K562 (cell line): Measurements from ENCODE around the gene TFCP2. TPM values are rescaled to one million over a fixed set of nuclear protein-coding genes. Genes with fewer than 3 reads are reported as not detected.
A peak's percentile ranks its signal among the peaks of the same experiment; 100 is the strongest.

Experiments used
- BRD9 ChIP-seq: fragments of 450-650 bp; IDR thresholded peaks from 2 replicates; pipeline ENCODE4 v1.6.1; 2018; ENCODE audit warnings: low read depth; ENCODE audit not compliant: partially characterized antibody
- DDX20 ChIP-seq: fragments of 450-650 bp; IDR thresholded peaks from 2 replicates; pipeline ENCODE4 v1.6.1; 2016; ENCODE audit warnings: missing genetic modification characterization, low read depth, mild to moderate bottlenecking, missing compliant biosample characterization, moderate library complexity
- EP300 ChIP-seq: IDR thresholded peaks from 2 replicates; pipeline ENCODE4 v1.6.1; 2012; ENCODE audit warnings: low read length, improper control_type of control experiment
- JUND ChIP-seq, 2 experiments: IDR thresholded peaks; 2 replicates in 1 of 2; 3 replicates in 1 of 2; pipeline ENCODE4 v1.6.1; 2011; ENCODE audit warnings: borderline replicate concordance in 2 of 2, low read depth in 2 of 2, low read length in 2 of 2, improper control_type of control experiment in 1 of 2, missing biosample characterization in 1 of 2, missing genetic modification characterization in 1 of 2, missing genetic modification reagents in 1 of 2
- MAFG ChIP-seq: fragments of 450-650 bp; conservative IDR thresholded peaks from 2 replicates; pipeline ENCODE4 v1.6.1; 2016; ENCODE audit warnings: missing genetic modification characterization, missing compliant biosample characterization
- NCOA1 ChIP-seq: fragments of 450-650 bp; IDR thresholded peaks from 2 replicates; pipeline ENCODE4 v1.6.1; 2016; ENCODE audit warnings: low read depth
- NFRKB ChIP-seq: fragments of 450-650 bp; IDR thresholded peaks from 2 replicates; pipeline ENCODE4 v1.6.1; 2016; ENCODE audit warnings: low read depth
- PHB2 ChIP-seq: fragments of 450-650 bp; IDR thresholded peaks from 2 replicates; pipeline ENCODE4 v1.6.1; 2017; ENCODE audit warnings: low read depth
- PRPF4 ChIP-seq: fragments of 200-400 bp; formaldehyde crosslinking; IDR thresholded peaks from one replicate; pipeline ENCODE4 v1.6.1; 2017; ENCODE audit warnings: low read length, low read depth, mild to moderate bottlenecking; ENCODE audit not compliant: insufficient read depth, poor library complexity, severe bottlenecking
- SMAD2 ChIP-seq: fragments of 150-350 bp; IDR thresholded peaks from 2 replicates; pipeline ENCODE4 v1.6.1; 2014; ENCODE audit warnings: low read depth, mild to moderate bottlenecking, low read length
- WHSC1 ChIP-seq: IDR thresholded peaks from one replicate; pipeline ENCODE4 v1.6.1; 2012; ENCODE audit warnings: low read length, control low read depth, inconsistent platforms
- ZC3H11A ChIP-seq: IDR thresholded peaks from 2 replicates; pipeline ENCODE4 v1.6.1; 2012; ENCODE audit warnings: low read depth, low read length, improper control_type of control experiment
- ZNF143 ChIP-seq: sonication (generic); formaldehyde crosslinking; IDR thresholded peaks from 2 replicates; pipeline ENCODE4 v1.9.0; 2022; ENCODE audit warnings: mild to moderate bottlenecking, missing genetic modification reagents
- ZNF311 ChIP-seq: fragments of 250-450 bp; sonication (Bioruptor Pico); IDR thresholded peaks from 2 replicates; pipeline ENCODE4 v1.4.0; 2020; ENCODE audit warnings: mild to moderate bottlenecking, moderate library complexity
- ZNF444 ChIP-seq: fragments of 250-450 bp; sonication (Bioruptor Pico); IDR thresholded peaks from 2 replicates; pipeline ENCODE4 v1.4.0; 2020; ENCODE audit warnings: mild to moderate bottlenecking, moderate library complexity
- ZNF57 ChIP-seq: fragments of 450-650 bp; formaldehyde crosslinking; IDR thresholded peaks from 2 replicates; pipeline ENCODE4 v1.4.0; 2020; ENCODE audit warnings: mild to moderate bottlenecking, moderate library complexity
- ZNF695 ChIP-seq: fragments of 450-650 bp; formaldehyde crosslinking; IDR thresholded peaks from 2 replicates; pipeline ENCODE4 v1.4.0; 2020; ENCODE audit warnings: mild to moderate bottlenecking, moderate library complexity
- polyA plus RNA-seq, 8 experiments: library from polyadenylated mRNA; depleted of rRNA in 4 of 8; stranded (reverse) in 5 of 8; unstranded in 3 of 8; fragments of >200 nt; fragmentation: Nextera tagmentation in 2 of 8; fragmentation: Illumina TruSeq in 1 of 8; extraction: Ambion mirVana in 2 of 8; extraction: Trizol in 1 of 8; gene quantifications; 2 replicates each; pipeline versions ENCODE4 v1.2.1 to v1.2.3, GENCODE V29; 2011 to 2014; ENCODE audit warnings: inconsistent platforms in 1 of 8, missing spikeins in 1 of 8
- total RNA-seq, 7 experiments: library from RNA; depleted of rRNA in 6 of 7; stranded (reverse); fragments of >200 nt in 6 of 7; fragmentation: Illumina TruSeq in 2 of 7; extraction: Trizol in 2 of 7; gene quantifications; 2 replicates each; pipeline versions ENCODE4 v1.2.1 to v1.2.3, GENCODE V29; 2011 to 2021; ENCODE audit warnings: low replicate concordance in 1 of 7
- TF ChIP-seq, protein P1 (sequence below): fragments of 250-450 bp; sonication (Bioruptor Pico); IDR thresholded peaks from 2 replicates; pipeline ENCODE4 v1.4.0; 2020; ENCODE audit warnings: mild to moderate bottlenecking, moderate library complexity
- TF ChIP-seq, protein P2 (sequence below), 2 experiments: IDR thresholded peaks in 1 of 2; conservative IDR thresholded peaks in 1 of 2; 2 replicates each; pipeline ENCODE4 v1.6.1; 2016; ENCODE audit warnings: low read depth in 2 of 2, mild to moderate bottlenecking in 1 of 2, missing compliant biosample characterization in 1 of 2, missing genetic modification characterization in 1 of 2, moderate library complexity in 1 of 2
- TF ChIP-seq, protein P3 (sequence below): sonication (generic); formaldehyde crosslinking; IDR thresholded peaks from 2 replicates; pipeline ENCODE4 v1.8.0; 2022; ENCODE audit warnings: mild to moderate bottlenecking, low read depth, missing genetic modification reagents
- TF ChIP-seq, protein P4 (sequence below): fragments of 250-450 bp; sonication (Bioruptor Pico); IDR thresholded peaks from 2 replicates; pipeline ENCODE4 v1.5.0; 2020; ENCODE audit warnings: mild to moderate bottlenecking

The TFCP2 gene
- total and polyA plus RNA-seq, 9 of the 15 experiments (the other 6 are each of a cell fraction or from before 2014, with no cell fraction given), result 8.0 to 38.9 (median 19.3) TPM

DNA sequence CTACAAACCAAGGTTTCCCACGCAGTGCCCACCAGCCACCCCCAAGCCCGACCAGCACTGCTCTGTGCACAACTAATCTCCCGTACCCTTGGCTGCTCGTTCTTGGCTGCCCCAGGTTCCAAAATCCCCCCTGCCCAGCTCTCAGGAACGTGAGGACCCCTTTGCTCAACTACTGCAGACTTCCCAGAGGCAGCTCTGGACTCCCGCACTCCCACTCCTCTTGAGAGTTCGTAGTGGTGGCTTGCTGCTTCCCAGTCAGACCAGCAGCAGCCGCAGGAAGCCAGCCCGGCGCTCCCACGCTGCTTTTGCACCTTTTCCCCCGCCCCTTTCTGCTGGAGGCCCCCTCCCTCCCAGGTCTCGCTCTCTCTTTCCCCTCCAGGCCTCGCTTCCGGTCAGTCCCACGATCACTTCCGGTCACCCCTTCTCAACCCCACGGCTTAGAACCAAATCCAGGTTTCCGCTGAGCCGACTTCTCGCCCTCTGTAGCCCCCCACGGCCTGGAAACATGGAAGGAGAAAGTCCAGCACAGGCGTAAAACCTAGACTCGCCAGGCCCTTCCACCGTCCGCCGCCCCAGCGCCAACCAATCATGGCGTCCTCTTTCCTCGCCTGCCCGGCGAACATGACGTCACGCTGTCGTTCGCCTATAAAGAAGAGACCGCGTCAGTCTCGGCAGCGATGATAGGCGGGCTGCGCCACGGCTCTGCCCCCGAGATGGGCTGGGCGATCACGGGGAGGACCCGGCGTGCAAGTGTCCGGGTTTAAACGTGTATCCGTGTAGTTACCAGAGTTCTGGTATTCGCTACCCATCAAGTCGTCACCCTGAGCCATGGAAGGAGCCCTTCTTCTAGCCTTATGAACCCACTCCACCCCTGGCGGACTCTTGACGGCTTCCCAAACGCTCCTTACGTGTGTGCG is at the start of gene TFCP2 (continued):
- TF ChIP-seq NCOA1 (peak; percentile 94), ZC3H11A (no peak), NFRKB (peak; percentile 97), WHSC1 (no peak), EP300 (0 out of 2 replicates have a peak, but pooled peaks have one; percentile 3), PRPF4 (no peak), BRD9 (no peak), PHB2 (no peak), ZNF695 (CRISPR knock-in tag) (no peak), DDX20 (tag) (no peak), SMAD2 (no peak), ZNF444 (no peak), ZNF311 (no peak), ZNF57 (CRISPR knock-in tag) (no peak), MAFG (tag) (no peak), JUND (IDR thresholded peaks at IDR 0.05; ENCODE audit: borderline replicate concordance, low read depth, low read length) (peak; percentile 86), JUND (tag; IDR thresholded peaks at IDR 0.05; ENCODE audit: borderline replicate concordance, low read depth, low read length) (peak; percentile 68; the same call in 2 of the 3 replicates), ZNF143 (peak; percentile 16; the same call in 1 of the 2 replicates)
- TF ChIP-seq, protein P1, sequence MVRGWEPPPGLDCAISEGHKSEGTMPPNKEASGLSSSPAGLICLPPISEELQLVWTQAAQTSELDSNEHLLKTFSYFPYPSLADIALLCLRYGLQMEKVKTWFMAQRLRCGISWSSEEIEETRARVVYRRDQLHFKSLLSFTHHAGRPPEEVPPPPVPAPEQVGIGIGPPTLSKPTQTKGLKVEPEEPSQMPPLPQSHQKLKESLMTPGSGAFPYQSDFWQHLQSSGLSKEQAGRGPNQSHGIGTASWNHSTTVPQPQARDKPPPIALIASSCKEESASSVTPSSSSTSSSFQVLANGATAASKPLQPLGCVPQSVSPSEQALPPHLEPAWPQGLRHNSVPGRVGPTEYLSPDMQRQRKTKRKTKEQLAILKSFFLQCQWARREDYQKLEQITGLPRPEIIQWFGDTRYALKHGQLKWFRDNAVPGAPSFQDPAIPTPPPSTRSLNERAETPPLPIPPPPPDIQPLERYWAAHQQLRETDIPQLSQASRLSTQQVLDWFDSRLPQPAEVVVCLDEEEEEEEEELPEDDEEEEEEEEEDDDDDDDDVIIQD, result no peak
- TF ChIP-seq, protein P2, sequence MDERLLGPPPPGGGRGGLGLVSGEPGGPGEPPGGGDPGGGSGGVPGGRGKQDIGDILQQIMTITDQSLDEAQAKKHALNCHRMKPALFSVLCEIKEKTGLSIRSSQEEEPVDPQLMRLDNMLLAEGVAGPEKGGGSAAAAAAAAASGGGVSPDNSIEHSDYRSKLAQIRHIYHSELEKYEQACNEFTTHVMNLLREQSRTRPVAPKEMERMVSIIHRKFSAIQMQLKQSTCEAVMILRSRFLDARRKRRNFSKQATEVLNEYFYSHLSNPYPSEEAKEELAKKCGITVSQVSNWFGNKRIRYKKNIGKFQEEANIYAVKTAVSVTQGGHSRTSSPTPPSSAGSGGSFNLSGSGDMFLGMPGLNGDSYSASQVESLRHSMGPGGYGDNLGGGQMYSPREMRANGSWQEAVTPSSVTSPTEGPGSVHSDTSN (CRISPR knock-in tag; IDR thresholded peaks at IDR 0.05; ENCODE audit: low read depth), result peak; percentile 56
- TF ChIP-seq, protein P2 (tag; conservative IDR thresholded peaks at IDR 0.05; ENCODE audit: low read depth), result no peak
- TF ChIP-seq, protein P3, sequence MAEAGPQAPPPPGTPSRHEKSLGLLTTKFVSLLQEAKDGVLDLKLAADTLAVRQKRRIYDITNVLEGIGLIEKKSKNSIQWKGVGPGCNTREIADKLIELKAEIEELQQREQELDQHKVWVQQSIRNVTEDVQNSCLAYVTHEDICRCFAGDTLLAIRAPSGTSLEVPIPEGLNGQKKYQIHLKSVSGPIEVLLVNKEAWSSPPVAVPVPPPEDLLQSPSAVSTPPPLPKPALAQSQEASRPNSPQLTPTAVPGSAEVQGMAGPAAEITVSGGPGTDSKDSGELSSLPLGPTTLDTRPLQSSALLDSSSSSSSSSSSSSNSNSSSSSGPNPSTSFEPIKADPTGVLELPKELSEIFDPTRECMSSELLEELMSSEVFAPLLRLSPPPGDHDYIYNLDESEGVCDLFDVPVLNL (CRISPR knock-in tag), result no peak
- TF ChIP-seq, protein P4, sequence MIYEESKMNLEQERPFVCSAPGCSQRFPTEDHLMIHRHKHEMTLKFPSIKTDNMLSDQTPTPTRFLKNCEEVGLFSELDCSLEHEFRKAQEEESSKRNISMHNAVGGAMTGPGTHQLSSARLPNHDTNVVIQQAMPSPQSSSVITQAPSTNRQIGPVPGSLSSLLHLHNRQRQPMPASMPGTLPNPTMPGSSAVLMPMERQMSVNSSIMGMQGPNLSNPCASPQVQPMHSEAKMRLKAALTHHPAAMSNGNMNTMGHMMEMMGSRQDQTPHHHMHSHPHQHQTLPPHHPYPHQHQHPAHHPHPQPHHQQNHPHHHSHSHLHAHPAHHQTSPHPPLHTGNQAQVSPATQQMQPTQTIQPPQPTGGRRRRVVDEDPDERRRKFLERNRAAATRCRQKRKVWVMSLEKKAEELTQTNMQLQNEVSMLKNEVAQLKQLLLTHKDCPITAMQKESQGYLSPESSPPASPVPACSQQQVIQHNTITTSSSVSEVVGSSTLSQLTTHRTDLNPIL, result no peak
